Superior temporal gyrus (tissue), 1 donor: ENCODE measurements around the gene ZBTB16.

ENCODE experiments used
- DNase-seq: peaks from one replicate; pipeline ENCODE4 v3.0.0-alpha.2; 2016; ENCODE audit errors: extremely low spot score

Gene ZBTB16

DNA sequence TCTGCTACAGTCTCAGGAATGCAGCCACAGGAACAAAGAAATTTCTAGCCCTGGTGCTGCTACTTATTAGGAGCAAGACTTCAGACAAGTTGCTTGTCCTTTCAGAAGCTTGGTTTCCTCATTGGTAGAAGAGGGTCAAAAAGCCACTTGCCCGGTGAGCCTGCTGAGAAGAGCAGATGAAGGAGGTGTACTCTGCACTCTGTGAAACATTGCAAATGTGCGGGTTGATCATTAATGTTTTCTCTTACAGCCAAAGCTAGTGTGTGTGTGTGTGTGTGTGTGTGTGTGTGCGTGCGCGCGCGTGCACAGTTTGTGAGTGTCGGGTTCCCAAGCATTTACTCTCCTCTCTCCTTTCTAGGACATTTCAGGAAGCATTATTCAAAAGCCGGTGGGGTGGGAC, 150.4 kb downstream of the ZBTB16 start:
- DNase-seq, result no peak

GRCh38 chr11:114211444-114212121, 152.1 kb downstream of the ZBTB16 start:
- no peak for DNase-seq

DNA sequence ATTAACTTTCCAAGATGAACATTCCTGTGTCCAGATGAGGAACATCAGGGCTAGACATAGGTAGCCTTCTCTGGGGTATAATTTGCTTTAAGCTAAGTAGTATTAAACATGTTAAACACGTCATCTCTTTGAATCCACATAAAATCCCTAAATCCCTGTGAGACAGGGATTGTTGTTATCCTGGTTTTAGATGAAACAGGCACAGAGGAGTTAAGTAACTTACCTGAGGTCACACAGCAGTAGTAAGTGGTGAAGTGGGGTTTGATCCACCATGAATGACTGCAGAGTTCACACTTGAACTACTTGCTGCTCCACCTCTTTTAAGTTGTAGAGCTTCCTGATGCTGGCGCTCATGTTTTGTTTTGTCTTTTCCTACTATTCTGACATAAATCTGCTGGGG, 154.1 kb downstream of the ZBTB16 start:
- no peak for DNase-seq

DNA sequence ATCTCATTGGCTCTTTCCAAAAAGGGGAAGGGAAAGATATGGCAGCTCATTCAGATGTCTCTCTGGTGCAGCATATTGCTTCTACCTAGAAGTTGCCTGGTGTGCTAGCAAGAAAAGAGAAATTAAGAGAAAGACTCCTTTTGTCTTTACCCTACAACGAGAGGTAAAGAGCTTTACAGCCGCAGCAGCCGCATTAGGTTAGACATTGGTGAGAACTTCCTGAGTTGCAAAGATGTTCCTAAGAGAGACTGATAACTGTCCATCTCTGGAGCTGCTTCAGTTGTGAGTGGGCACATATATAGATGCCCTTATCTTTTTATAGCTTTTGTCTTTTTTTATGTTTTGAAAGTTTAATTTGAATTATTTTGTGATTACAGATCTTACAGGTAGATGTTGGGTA, 155.9 kb downstream of the ZBTB16 start:
- DNase-seq, result no peak

DNA sequence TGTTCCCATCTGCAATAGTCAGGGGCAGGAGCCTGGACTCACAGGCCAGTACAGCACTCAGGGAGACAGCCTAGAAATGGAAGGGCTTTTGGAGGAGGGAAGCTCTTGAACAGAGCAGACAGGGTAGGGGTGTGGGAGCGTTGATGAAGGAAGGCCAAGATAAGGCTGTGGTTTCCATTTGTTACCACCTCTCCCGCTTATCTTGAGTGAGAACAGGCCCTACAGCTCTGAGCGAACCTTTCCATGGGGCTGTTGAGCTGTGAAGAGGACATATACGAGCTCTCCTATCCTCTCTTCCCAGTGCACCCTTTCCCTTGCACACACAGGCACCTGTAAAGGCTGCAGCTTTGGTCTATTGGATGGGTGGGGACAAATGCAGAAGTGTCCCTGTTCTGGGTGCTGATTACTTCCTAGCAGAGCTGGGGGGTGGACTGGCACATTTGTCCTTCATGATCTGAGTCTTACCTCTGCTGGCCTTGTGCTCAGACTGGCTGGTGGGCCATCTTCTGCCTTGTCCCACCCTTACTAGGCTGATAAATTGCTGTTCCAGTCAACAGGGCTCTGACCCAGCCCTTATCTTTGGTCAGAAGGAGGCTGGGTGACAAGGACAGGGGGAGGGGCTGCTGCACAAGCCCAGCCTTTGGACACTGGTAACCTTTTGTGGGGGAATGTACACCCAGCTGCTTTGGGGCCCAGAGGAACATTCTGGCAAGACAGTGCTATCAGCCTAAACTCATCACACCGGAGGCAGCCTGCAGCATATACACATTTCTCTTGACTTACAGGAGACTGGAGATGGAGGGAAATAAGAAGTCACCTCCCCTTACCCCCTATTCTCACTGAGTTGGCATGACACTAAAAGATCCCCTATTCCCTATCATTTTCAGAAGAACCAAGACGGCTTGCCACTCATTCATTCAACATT, 156.6 kb downstream of the ZBTB16 start:
- no peak for DNase-seq

- no peak for DNase-seq
These were observed 157.3 kb downstream of the ZBTB16 start for GRCh38 chr11:114216796-114217180.

DNA sequence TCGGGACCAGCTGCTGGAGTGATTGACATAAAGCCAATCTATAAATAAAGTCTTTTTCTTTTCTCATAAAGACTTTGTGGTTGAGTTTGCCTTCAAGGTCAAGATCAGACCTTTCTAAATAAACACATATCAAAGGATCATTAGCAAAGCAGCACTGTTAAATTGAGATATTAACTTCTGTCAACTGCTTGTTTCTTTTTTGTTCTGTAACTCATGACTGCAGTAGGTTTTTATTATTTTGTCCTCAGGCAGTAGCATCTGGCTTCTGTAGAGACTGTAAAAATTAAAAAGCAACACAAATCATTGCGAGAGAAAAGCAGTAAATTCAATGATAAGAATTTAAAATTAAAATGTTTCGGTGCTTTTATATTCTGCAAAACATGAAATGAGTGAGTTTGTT, 159.0 kb downstream of the ZBTB16 start:
- DNase-seq, result no peak

- peak; percentile 44 for DNase-seq
These were observed 160.2 kb downstream of the ZBTB16 start for GRCh38 chr11:114219559-114220349.

DNA sequence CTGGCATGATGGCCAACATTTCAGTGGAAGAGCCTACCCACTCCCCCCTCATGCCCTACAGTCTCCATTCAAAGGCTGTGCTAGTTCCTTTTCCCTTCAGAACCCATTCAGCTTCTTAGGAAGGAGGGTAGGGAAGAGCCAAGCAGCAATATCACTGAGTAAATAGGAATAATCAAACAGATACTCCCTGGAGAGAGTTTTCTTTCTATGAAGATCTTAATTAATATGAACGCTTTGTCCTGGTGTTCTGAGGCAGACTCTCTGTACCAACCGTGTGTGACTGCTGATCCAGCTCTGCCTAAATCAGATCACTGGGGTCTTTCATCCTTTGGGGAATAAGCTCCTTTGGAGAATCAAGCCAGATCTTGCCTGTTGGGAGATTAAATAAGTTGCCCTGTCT, 161.5 kb downstream of the ZBTB16 start:
- DNase-seq, result no peak

DNA sequence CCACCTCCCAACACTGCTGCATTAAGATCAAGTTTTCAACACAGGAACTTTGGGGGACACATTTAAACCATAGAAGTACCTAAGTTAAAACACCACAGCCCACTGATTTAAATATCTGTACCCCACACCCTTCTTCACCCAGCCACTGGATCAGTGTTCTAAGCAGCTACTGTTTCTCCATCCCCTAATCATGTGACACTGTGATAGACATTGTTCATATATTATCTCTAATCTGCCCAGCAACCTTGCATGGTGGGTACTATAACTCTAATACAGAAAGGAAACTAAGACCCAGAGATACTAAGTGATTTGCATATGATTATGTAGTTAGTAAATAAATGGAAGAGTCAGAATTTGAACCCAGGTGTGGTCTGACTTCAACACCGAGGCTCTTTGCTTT, 166.2 kb downstream of the ZBTB16 start:
- no peak for DNase-seq

DNA sequence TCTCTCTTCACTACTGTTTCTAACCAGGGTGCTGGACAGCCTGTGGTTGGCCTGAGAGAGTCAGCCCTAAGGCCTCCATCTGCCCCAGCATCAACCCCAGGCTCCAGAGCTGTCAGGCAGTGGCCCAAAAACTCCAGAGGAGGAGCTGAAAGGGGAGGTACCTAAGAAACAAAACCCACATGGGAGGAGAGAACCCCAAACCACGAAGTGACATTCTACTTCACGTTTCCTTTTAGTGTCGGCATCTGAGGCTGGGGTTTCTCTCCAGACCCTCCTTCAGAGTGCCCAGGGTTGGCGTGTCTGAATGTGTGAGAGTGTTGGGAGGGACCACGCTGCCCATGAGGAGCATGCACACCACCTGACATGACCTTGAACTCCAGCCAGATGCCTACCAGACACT, 166.8 kb downstream of the ZBTB16 start:
- DNase-seq, result no peak

GRCh38 chr11:114228435-114229411, 169.2 kb downstream of the ZBTB16 start:
- peak; percentile 63 for DNase-seq

DNA sequence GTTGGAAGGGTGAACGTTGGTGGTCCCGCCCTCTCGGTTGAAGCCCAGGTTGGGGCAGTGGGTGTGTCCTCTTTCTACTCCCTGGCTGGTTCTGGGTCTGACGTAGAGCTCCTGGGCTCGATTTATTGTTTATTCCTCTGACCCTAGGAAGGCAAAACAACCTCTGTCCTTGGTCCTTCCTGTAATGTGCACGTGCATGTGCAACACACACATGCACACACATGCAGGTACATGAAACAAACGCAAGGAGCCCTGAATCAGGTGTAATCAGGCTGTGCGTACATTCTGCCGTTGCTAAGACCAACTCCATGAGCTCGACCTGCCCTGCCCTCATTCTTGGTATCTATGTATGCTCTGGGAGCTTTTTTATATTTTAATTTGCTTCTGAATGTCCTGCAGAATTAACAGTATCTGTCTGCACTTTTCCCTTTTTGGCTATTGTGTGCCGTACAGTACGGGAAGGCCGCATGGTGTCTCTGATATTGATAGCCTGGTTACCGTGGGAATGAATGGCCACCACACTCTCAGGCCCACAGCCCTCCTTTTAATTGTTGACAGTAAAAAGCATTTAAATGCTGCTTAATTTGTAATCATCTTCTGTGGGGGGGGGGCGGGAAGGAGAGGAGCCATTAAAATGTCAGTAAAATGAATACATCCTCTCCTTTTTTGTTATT, 170.7 kb downstream of the ZBTB16 start:
- DNase-seq, result no peak

DNA sequence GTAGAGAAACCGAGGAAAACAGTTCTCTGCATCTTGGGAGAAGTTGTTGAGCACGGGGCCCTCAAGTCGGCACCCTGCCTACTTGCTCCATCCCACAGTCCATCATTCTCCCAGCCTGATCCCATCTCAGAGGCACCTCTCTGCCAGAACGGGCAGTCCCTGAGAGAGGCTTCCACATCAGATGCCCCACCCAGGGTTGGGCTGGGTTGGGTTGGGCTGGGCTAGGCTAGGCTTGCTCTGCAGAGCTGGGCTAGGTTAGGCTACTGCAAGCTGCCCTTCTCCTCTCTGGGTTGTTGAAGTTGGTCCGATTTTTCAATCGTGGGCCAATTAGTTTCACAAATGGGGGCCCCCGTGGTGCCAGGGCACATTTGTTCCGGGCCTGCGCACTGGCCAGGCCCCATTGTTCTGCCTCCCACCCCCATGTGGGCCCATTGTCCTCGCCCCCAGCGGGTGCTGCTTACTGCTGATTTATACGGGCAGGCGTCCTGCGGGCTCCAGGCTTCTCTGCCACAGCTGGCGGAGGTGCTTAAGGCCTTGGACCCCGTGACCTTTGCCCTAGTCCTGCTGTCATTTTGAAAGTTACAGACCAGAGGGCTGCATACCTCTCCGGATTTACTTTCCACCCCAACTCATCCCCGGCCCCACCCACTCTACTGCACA, 173.0 kb downstream of the ZBTB16 start:
- no peak for DNase-seq

DNA sequence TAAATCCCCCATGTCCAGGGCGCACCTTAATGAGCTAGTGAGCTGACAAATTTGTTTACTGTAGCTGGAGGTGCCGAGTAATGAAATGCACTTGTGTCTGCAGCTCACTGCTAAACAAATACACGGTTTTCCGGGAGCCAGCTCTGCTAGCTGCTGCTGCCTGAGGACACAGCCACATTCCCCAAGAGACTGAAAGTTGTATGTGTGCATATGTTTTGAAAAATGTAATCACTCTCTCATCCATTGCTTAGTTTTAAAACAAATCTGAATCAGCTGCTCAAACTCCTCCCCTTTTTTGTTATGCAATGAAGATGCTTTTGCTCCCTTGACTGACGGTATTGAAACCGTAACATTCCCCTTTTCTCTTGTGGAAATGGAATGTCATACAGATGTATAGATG, 174.2 kb downstream of the ZBTB16 start:
- peak; percentile 34 for DNase-seq

DNA sequence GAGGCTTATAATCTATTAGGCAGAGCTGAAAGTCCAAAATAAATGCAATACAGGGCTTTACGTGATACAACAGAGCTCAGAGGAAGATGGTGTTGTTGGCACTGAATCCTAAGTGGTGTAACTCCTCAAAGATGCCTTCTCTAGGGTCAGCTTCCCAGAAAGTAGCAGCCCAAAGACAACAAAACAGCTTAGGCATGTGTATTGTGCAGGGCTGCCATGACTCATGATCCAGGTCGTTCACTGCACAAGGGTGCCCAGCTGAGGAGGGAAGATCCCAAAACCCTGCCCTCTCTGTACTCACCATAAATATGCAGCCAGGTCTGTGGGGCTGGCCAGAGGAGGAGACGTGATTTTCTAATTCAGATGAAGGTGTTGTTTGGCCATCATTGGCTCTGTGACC, 177.3 kb downstream of the ZBTB16 start:
- no peak for DNase-seq

DNA sequence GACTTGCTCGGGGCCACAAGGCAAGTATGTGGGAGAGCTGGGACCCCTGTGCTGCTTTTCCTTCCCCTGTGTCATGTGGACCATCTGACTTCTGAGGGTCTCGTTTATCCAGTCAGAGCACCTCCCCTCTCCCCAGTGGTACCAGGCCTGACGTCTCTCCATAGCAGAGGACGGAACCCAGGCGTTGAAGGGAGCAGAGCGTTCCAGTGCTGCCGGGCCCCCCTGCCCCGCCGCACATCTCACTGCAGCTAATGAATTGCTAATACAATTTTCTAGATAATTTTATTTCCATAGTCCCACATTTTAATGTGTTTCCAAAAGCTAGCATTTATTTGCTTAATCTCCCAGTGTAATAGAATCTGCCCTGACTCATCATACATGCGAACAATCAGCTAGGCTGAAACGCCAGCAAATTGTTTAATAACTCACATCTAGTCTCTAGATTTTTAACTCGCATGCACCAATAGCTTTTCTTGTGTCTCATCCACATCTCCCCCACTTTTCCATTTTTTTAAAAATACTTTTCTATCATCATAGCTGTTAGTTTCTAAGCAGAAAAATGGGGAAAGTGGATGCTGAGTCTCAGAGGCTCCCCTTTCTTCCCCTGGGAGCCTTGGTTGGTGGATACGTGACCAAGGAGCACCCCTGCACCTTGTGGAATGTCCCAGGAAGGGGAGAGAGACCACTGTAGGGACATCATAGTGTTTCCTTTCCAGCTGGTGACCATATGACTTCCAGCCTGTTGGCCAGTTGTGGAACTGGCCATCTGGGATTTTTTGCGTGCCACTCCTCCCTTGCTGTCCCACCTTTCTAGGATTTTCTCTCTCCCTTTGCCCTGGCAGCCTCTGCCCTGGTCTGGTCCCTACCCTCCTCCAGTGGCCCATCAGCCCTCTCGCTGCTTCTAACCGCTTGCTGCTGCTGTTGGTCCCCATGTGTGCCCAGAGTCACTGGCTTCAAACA, 178.1 kb downstream of the ZBTB16 start:
- DNase-seq, result no peak

DNA sequence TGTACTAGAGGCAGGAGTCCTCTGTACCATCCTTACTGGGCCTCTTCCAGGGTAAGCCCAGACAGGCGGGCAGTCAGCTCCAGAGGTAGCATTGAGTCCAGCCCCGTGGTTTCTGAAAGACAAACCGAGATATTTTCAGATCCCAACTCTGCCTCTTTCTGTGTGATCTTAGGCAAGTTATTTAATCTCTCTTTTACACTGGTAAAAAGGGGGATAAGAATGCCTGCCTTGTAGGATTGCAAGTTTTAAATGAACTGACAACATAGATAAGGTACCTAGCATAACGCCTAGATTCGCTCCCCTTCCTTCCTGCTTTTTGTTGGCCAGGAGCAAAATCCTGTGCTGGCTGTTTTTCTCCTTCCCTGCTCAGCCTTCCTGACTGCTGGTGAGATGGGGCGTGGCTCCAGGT, 180.2 kb downstream of the ZBTB16 start:
- DNase-seq, result no peak

DNA sequence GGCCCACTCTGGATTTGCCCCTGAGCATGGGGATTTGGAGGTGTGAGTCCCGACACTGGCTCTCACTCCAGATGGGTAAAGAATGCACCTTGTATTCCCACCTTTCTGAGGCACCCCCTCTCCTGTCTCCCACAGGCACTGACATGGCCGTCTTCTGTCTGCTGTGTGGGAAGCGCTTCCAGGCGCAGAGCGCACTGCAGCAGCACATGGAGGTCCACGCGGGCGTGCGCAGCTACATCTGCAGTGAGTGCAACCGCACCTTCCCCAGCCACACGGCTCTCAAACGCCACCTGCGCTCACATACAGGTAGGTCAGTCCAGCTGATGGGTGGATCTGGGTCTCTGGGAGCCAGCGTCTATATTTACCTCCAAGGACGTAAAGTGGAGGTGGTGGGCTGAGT, 182.5 kb downstream of the ZBTB16 start:
- no peak for DNase-seq
